NOMO-1 (cell line): Measurements from ENCODE around the gene CERS5.

ENCODE experiments used
- DNase-seq, 2 experiments: peaks; one replicate each; lab custom pipeline; 2025; ENCODE audit not compliant: unreplicated experiment in 2 of 2; lab: John Stamatoyannopoulos, UW

CERS5 gene

GRCh38 chr12:50082644-50083043 lies 84.5 kb downstream of the CERS5 start:
- DNase-seq, result no peak

- DNase-seq, result no peak
Observed at GRCh38 chr12:50081096-50081808, 85.9 kb downstream of the CERS5 start.

GRCh38 chr12:50079771-50080170 lies 87.4 kb downstream of the CERS5 start:
- DNase-seq, result no peak
